Measurements from ENCODE around the gene ATAD1.
"Not testable (repeated sequence)": the region's sequence is repeated elsewhere in the genome, so short reads cannot be mapped to it uniquely, and the experiment has no call there.

ATAD1 gene

GRCh38 chr10:87817609-87818504, at the start of gene ATAD1:
ATAD1 (minus strand) TSS chr10:87818226; CDS start chr10:87814599, 3,627 bp downstream.
- peak; percentile 90 for DNase-seq (ENCODE audit: low spot score)

- DNase-seq (ENCODE audit: low spot score) = no peak
Observed at GRCh38 chr10:87867453-87867852, 49.4 kb upstream of the ATAD1 start.

GRCh38 chr10:87866412-87866974, 48.5 kb upstream of the ATAD1 start:
- no peak for DNase-seq (ENCODE audit: low spot score)

GRCh38 chr10:87865241-87865881, 47.3 kb upstream of the ATAD1 start:
- no peak for DNase-seq (ENCODE audit: low spot score)

- peak; percentile 8 for DNase-seq (ENCODE audit: low spot score)
Observed at GRCh38 chr10:87864496-87865059, 46.6 kb upstream of the ATAD1 start.

- DNase-seq (ENCODE audit: low spot score) = peak; percentile 9
Observed at GRCh38 chr10:87863951-87864495, 46.0 kb upstream of the ATAD1 start.

- DNase-seq (ENCODE audit: low spot score) = peak; percentile 84
Observed at GRCh38 chr10:87863053-87863943, 45.3 kb upstream of the ATAD1 start, which contains the start of the genes KLLN and PTEN. KLLN (minus strand) TSS chr10:87863533; CDS start chr10:87862487, 1,046 bp downstream. PTEN (plus strand) TSS chr10:87863625; CDS start chr10:87864470, 845 bp downstream.

GRCh38 chr10:87862679-87863052, 44.6 kb upstream of the ATAD1 start:
- DNase-seq (ENCODE audit: low spot score) = peak; percentile 77

- peak; percentile 96 for DNase-seq (ENCODE audit: low spot score)
Observed at GRCh38 chr10:87861953-87862678, 44.1 kb upstream of the ATAD1 start.

- no peak for DNase-seq (ENCODE audit: low spot score)
Observed at GRCh38 chr10:87861566-87861952, 43.5 kb upstream of the ATAD1 start.

GRCh38 chr10:87860816-87861403, 42.9 kb upstream of the ATAD1 start:
- no peak for DNase-seq (ENCODE audit: low spot score)

GRCh38 chr10:87860156-87860795, 42.2 kb upstream of the ATAD1 start:
- peak; percentile 67 for DNase-seq (ENCODE audit: low spot score)

GRCh38 chr10:87855665-87856064, 37.6 kb upstream of the ATAD1 start:
- not testable (repeated sequence) for DNase-seq (ENCODE audit: low spot score)

GRCh38 chr10:87855247-87855646, 37.2 kb upstream of the ATAD1 start:
- DNase-seq (ENCODE audit: low spot score) = not testable (repeated sequence)

- DNase-seq (ENCODE audit: low spot score) = no peak
Observed at GRCh38 chr10:87852089-87852488, 34.1 kb upstream of the ATAD1 start.

GRCh38 chr10:87850742-87851205, 32.7 kb upstream of the ATAD1 start:
- peak; percentile 54 for DNase-seq (ENCODE audit: low spot score)

- DNase-seq (ENCODE audit: low spot score) = no peak
Observed at GRCh38 chr10:87849001-87849400, 31.0 kb upstream of the ATAD1 start.

- DNase-seq (ENCODE audit: low spot score) = no peak
Observed at GRCh38 chr10:87847550-87847949, 29.5 kb upstream of the ATAD1 start.

GRCh38 chr10:87846711-87847110, 28.7 kb upstream of the ATAD1 start:
- not testable (repeated sequence) for DNase-seq (ENCODE audit: low spot score)
